H1 (cell line): ENCODE measurements around the gene NEGR1. TPM values are rescaled to one million over a fixed set of nuclear protein-coding genes. Genes with fewer than 3 reads are reported as not detected.

ENCODE experiments used
- CTCF ChIA-PET: fragments of 300-600 bp; sonication (Branson Sonifier 250); formaldehyde crosslinking; loops from one replicate; lab custom pipeline; 2021; ENCODE audit not compliant: partially characterized antibody; lab: Charles Lee
- POLR2A ChIA-PET: fragments of 300-600 bp; sonication (Branson Sonifier 250); formaldehyde crosslinking; loops from one replicate; lab custom pipeline; 2021; ENCODE audit warnings: inconsistent platforms; ENCODE audit not compliant: partially characterized antibody; lab: Charles Lee
- DNase-seq, 2 experiments: peaks; one replicate each; pipeline versions ENCODE4 v3.0.0 to v3.0.0-alpha.2; 2010 to 2022; ENCODE audit warnings: low spot score in 2 of 2, low read depth in 1 of 2, mixed read lengths in 1 of 2
- FAIRE-seq: peaks from 2 replicates; lab custom pipeline; 2011; peaks lifted over from hg19 to GRCh38; lab: Jason Lieb, UNC
- H2AFZ ChIP-seq: 2 replicates; pipeline ENCODE4 v1.8.1; 2012; ENCODE audit warnings: low read length, inconsistent platforms
- H2AK5ac ChIP-seq: 2 replicates; pipeline ENCODE4 v1.6.1; 2013; ENCODE audit warnings: low read depth, low read length
- H2BK120ac ChIP-seq: replicated peaks from 2 replicates; pipeline ENCODE3; 2013; ENCODE audit warnings: low read depth, low read length, inconsistent platforms
- H2BK12ac ChIP-seq: 2 replicates; pipeline ENCODE4 v1.6.1; 2013; ENCODE audit warnings: low read depth, low read length
- H2BK15ac ChIP-seq: 2 replicates; pipeline ENCODE4 v1.6.1; 2013; ENCODE audit warnings: low read length
- H2BK20ac ChIP-seq: 2 replicates; pipeline ENCODE4 v1.6.1; 2013; ENCODE audit warnings: low read length
- H2BK5ac ChIP-seq: 2 replicates; pipeline ENCODE4 v1.6.1; 2013; ENCODE audit warnings: low read depth, low read length
- H3K14ac ChIP-seq: 2 replicates; pipeline ENCODE4 v1.6.1; 2013; ENCODE audit warnings: inconsistent platforms; ENCODE audit not compliant: insufficient read length
- H3K18ac ChIP-seq: 2 replicates; pipeline ENCODE4 v1.6.1; 2013; ENCODE audit warnings: low read length; ENCODE audit errors: extremely low read depth
- H3K23ac ChIP-seq: 2 replicates; pipeline ENCODE4 v1.6.1; 2013; ENCODE audit warnings: inconsistent platforms; ENCODE audit not compliant: insufficient read length
- H3K23me2 ChIP-seq: 2 replicates; pipeline ENCODE4 v1.6.1; 2013; ENCODE audit warnings: low read depth, low read length
- H3K27ac ChIP-seq: 2 replicates; pipeline ENCODE4 v1.6.1; 2011; ENCODE audit warnings: low read depth, low read length, inconsistent platforms
- H3K27me3 ChIP-seq, 4 experiments: replicated peaks in 1 of 4; 1 replicate in 1 of 4; 2 replicates in 3 of 4; pipeline versions ENCODE4 v1.6.1 to v1.8.1; 2011 to 2013; ENCODE audit warnings: low read length in 3 of 4, mild to moderate bottlenecking in 3 of 4, inconsistent platforms in 2 of 4, mixed read lengths in 2 of 4, moderate library complexity in 1 of 4; ENCODE audit not compliant: control insufficient read depth in 3 of 4, insufficient read depth in 3 of 4; ENCODE audit errors: extremely low read depth in 1 of 4
- H3K36me3 ChIP-seq, 4 experiments: 2 replicates each; pipeline versions ENCODE4 v1.6.1 to v1.8.1; 2011 to 2013; ENCODE audit warnings: mild to moderate bottlenecking in 4 of 4, low read length in 3 of 4, moderate library complexity in 2 of 4, control low read depth in 1 of 4, inconsistent platforms in 1 of 4; ENCODE audit not compliant: insufficient read depth in 4 of 4, control insufficient read depth in 2 of 4
- H3K4ac ChIP-seq: replicated peaks from 2 replicates; pipeline ENCODE3; 2013; ENCODE audit warnings: low read length, low read depth, mixed read lengths, inconsistent platforms; ENCODE audit not compliant: insufficient read length
- H3K4me1 ChIP-seq, 4 experiments: replicated peaks in 1 of 4; 1 replicate in 1 of 4; 2 replicates in 3 of 4; pipeline versions ENCODE4 v1.6.1 to v1.8.1; 2011 to 2013; ENCODE audit warnings: low read length in 3 of 4, inconsistent platforms in 2 of 4, mixed read lengths in 1 of 4; ENCODE audit not compliant: insufficient read depth in 4 of 4, control insufficient read depth in 3 of 4
- H3K4me2 ChIP-seq, 2 experiments: 2 replicates each; pipeline versions ENCODE4 v1.6.1 to v1.8.1; 2011 to 2013; ENCODE audit warnings: low read depth in 2 of 2, low read length in 2 of 2, control low read depth in 1 of 2, inconsistent platforms in 1 of 2, mild to moderate bottlenecking in 1 of 2; ENCODE audit not compliant: insufficient read depth in 1 of 2
- H3K4me3 ChIP-seq, 4 experiments: fragments of 200-600, 300-600 bp in 1 of 4; sonication (generic), shearing (Covaris generic), sonication (Bioruptor Twin) in 1 of 4; 2 replicates each; pipeline versions ENCODE4 v1.5.1 to v1.8.1; 2011 to 2016; ENCODE audit warnings: low read length in 4 of 4, low read depth in 3 of 4, control low read depth in 2 of 4, inconsistent platforms in 2 of 4, mild to moderate bottlenecking in 2 of 4, mixed read lengths in 1 of 4, moderate library complexity in 1 of 4; ENCODE audit not compliant: insufficient read depth in 2 of 4; ENCODE audit errors: extremely low read depth in 1 of 4
- H3K56ac ChIP-seq: replicated peaks from 2 replicates; pipeline ENCODE3; 2013; ENCODE audit warnings: low read depth, mild to moderate bottlenecking, mixed read lengths, low read length, inconsistent platforms; ENCODE audit not compliant: insufficient read length
- H3K79me1 ChIP-seq: 2 replicates; pipeline ENCODE4 v1.6.1; 2013; ENCODE audit warnings: low read depth, low read length, control low read depth
- H3K79me2 ChIP-seq, 2 experiments: 2 replicates each; pipeline versions ENCODE4 v1.6.1 to v1.8.1; 2012 to 2013; ENCODE audit warnings: low read length in 2 of 2, mild to moderate bottlenecking in 2 of 2, inconsistent platforms in 1 of 2; ENCODE audit not compliant: insufficient read depth in 2 of 2, control insufficient read depth in 1 of 2
- H3K9ac ChIP-seq, 4 experiments: replicated peaks in 1 of 4; 1 replicate in 1 of 4; 2 replicates in 3 of 4; pipeline versions ENCODE4 v1.6.1 to v1.8.1; 2011 to 2013; ENCODE audit warnings: low read depth in 3 of 4, low read length in 3 of 4, control low read depth in 2 of 4, mild to moderate bottlenecking in 2 of 4, moderate library complexity in 2 of 4, inconsistent platforms in 1 of 4; ENCODE audit errors: extremely low read depth in 1 of 4
- H3K9me3 ChIP-seq, 2 experiments: 2 replicates each; pipeline versions ENCODE4 v1.6.1 to v1.8.1; 2012 to 2013; ENCODE audit warnings: mild to moderate bottlenecking in 2 of 2, moderate library complexity in 2 of 2, control low read depth in 1 of 2, inconsistent platforms in 1 of 2, low read depth in 1 of 2, low read length in 1 of 2, mixed read lengths in 1 of 2; ENCODE audit not compliant: insufficient read depth in 2 of 2
- H4K20me1 ChIP-seq, 2 experiments: replicated peaks in 1 of 2; 2 replicates each; pipeline versions ENCODE3 to v1.8.1; 2011 to 2013; ENCODE audit warnings: inconsistent platforms in 2 of 2, low read length in 2 of 2, mild to moderate bottlenecking in 1 of 2; ENCODE audit not compliant: insufficient read depth in 2 of 2, control insufficient read depth in 1 of 2
- H4K5ac ChIP-seq: 2 replicates; pipeline ENCODE4 v1.6.1; 2013; ENCODE audit warnings: low read length, low read depth, mixed read lengths, inconsistent platforms; ENCODE audit not compliant: insufficient read length
- H4K8ac ChIP-seq: 2 replicates; pipeline ENCODE4 v1.8.0; 2013; ENCODE audit warnings: mild to moderate bottlenecking, moderate library complexity, low read length, inconsistent platforms; ENCODE audit not compliant: insufficient read depth; ENCODE audit errors: extremely low read depth
- H4K91ac ChIP-seq: replicated peaks from 2 replicates; pipeline ENCODE3; 2013; ENCODE audit warnings: low read length, mixed read lengths, inconsistent platforms; ENCODE audit not compliant: insufficient read length
- CTBP2 ChIP-seq: IDR thresholded peaks from 2 replicates; pipeline ENCODE4 v1.7.0; 2011; ENCODE audit warnings: borderline replicate concordance, mild to moderate bottlenecking, moderate library complexity, mixed read lengths, low read length; ENCODE audit not compliant: insufficient read depth, insufficient read length
- GTF2F1 ChIP-seq: IDR thresholded peaks from 2 replicates; pipeline ENCODE4 v1.6.1; 2012; ENCODE audit warnings: low read depth, low read length, improper control_type of control experiment, borderline replicate concordance
- JUN ChIP-seq: IDR thresholded peaks from 2 replicates; pipeline ENCODE4 v1.6.1; 2011; ENCODE audit warnings: low read depth, mild to moderate bottlenecking, improper control_type of control experiment, low read length
- KDM4A ChIP-seq: IDR thresholded peaks from one replicate; pipeline ENCODE4 v1.7.1; 2012; ENCODE audit warnings: low read depth, mild to moderate bottlenecking, moderate library complexity, low read length, inconsistent platforms; ENCODE audit not compliant: severe bottlenecking
- MAFK ChIP-seq: IDR thresholded peaks from 2 replicates; pipeline ENCODE4 v1.6.1; 2012; ENCODE audit warnings: low read depth, mild to moderate bottlenecking, improper control_type of control experiment, low read length
- NANOG ChIP-seq: IDR thresholded peaks from 2 replicates; pipeline ENCODE4 v1.6.1; 2011; ENCODE audit warnings: low read length, low read depth, mild to moderate bottlenecking, inconsistent platforms; ENCODE audit not compliant: insufficient read depth, poor library complexity, severe bottlenecking
- RAD21 ChIP-seq, 2 experiments: IDR thresholded peaks in 1 of 2; conservative IDR thresholded peaks in 1 of 2; 2 replicates each; pipeline ENCODE4 v1.6.1; 2011; ENCODE audit warnings: low read depth in 2 of 2, low read length in 2 of 2, improper control_type of control experiment in 1 of 2, inconsistent platforms in 1 of 2, mild to moderate bottlenecking in 1 of 2, moderate library complexity in 1 of 2
- RBBP5 ChIP-seq: IDR thresholded peaks from 2 replicates; pipeline ENCODE4 v1.7.1; 2012; ENCODE audit warnings: low read depth, mild to moderate bottlenecking, inconsistent platforms, low read length, moderate library complexity, borderline replicate concordance
- SIX5 ChIP-seq: IDR thresholded peaks from 2 replicates; pipeline ENCODE4 v1.6.1; 2011; ENCODE audit warnings: mild to moderate bottlenecking, low read depth, low read length
- TCF12 ChIP-seq: IDR thresholded peaks from 2 replicates; pipeline ENCODE4 v1.6.1; 2011; ENCODE audit warnings: low read depth, mild to moderate bottlenecking, low read length
- ZNF274 ChIP-seq: IDR thresholded peaks from 2 replicates; pipeline ENCODE4 v1.7.0; 2012; ENCODE audit warnings: low read length, borderline replicate concordance; ENCODE audit errors: extremely low read depth
- WGBS, 2 experiments: shearing (Covaris generic) in 1 of 2; methylation state at CpG; one replicate each; pipeline versions ENCODE4 v1.1.6 to v1.1.7; 2013 to 2015; ENCODE audit warnings: low lambda C conversion rate in 2 of 2, mixed read lengths in 2 of 2, inconsistent platforms in 1 of 2, low coverage in 1 of 2, missing lambda C conversion rate in 1 of 2; ENCODE audit not compliant: insufficient replicate concordance in 2 of 2, insufficient coverage in 1 of 2, insufficient read length in 1 of 2; ENCODE audit errors: extremely low coverage in 1 of 2, missing lambda C conversion rate in 1 of 2; 5-methylcytosine and 5-hydroxymethylcytosine counted together
- polyA plus RNA-seq, 7 experiments: library from polyadenylated mRNA; depleted of rRNA in 3 of 7; stranded (reverse) in 5 of 7; unstranded in 2 of 7; fragments of >200 nt in 5 of 7; fragments of 200-250 nt in 2 of 7; gene quantifications; 1 replicate in 5 of 7; 2 replicates in 1 of 7; 4 replicates in 1 of 7; pipeline versions ENCODE4 v1.2.1 to v1.2.3, GENCODE V29; 2011 to 2013; ENCODE audit warnings: missing spikeins in 2 of 7, mixed read lengths in 2 of 7
- total RNA-seq: library from RNA; stranded (reverse); fragmentation: NEBNext Ultra II Directional; extraction: Animal tissue kit (Norgen Biotek cat#: 25700); gene quantifications from 2 replicates; pipeline ENCODE4 v1.2.1, GENCODE V29; 2021

Gene NEGR1
- total and polyA plus RNA-seq, 2 of the 8 experiments (the other 6 are each of a cell fraction or from before 2014, with no cell fraction given), result 0.71 to 1.3 TPM

DNA sequence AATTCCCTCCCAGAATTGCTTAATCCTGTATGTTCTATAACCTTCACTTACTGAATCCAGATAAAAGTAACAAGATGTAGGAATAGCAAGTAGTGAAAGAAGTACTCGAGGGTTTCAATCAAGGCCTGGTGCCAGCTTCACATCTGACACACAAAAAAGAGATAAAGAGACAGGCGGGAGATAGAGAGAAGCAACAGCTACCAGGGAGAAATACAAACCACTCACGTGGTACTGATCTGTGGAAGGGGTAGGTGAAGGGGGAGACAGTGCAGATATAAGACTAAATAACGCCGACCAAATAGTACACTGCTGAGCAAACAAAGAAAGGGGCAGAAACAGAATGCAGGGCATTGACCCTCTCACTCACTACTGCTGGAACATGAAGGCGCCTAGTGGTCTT, 295.2 kb downstream of the NEGR1 start:
- Histone ChIP-seq H2BK15ac (no peak overlapping the region), H3K18ac (no peak overlapping the region), H3K23ac (no peak overlapping the region), H4K91ac (no peak overlapping the region), H3K4ac (no peak overlapping the region), H3K23me2 (no peaks in the 10 kb centered on the region), H2BK5ac (no peak overlapping the region), H2AFZ (no peak overlapping the region; the same call in 1 of the 2 replicates)
- DNase-seq (no peak), FAIRE-seq (no peak)
- TF ChIP-seq JUN (no peak), KDM4A (no peak), RAD21 (IDR thresholded peaks at IDR 0.05 in 1 of 2, conservative IDR thresholded peaks at IDR 0.05 in 1 of 2; ENCODE audit: low read depth in 2 of 2, low read length in 2 of 2) (no peak), CTBP2 (no peak), SIX5 (no peak), GTF2F1 (no peak), RBBP5 (no peak), TCF12 (no peak), MAFK (no peak), NANOG (no peak), ZNF274 (no peak)
- TF ChIP-seq, all 59 proteins: peak for 0
- no peak overlapping the region for H2BK12ac ChIP-seq
- no peak overlapping the region for H4K8ac ChIP-seq
- no peaks in the 10 kb centered on the region for H3K79me1 ChIP-seq
- H3K79me2 ChIP-seq, result no peaks in the 10 kb centered on the region
- no peak overlapping the region for H3K14ac ChIP-seq
- POLR2A ChIA-PET, result no interaction called here
- H3K27ac ChIP-seq, result no peak overlapping the region
- no peaks in the 10 kb centered on the region for H4K20me1 ChIP-seq
- no peak overlapping the region for H4K5ac ChIP-seq
- H3K9ac ChIP-seq, result no peak overlapping the region
- 89% methylated on average over 6 of the region's 6 CpGs; no CpG with 5 or more reads in 1 of the 2 experiments for WGBS, 2 experiments
- H3K4me2 ChIP-seq, result no peak overlapping the region
- H3K27me3 ChIP-seq, result no peaks in the 10 kb centered on the region
- no peaks in the 10 kb centered on the region for H3K36me3 ChIP-seq
- no peak overlapping the region for H3K56ac ChIP-seq
- no peak overlapping the region for H2BK120ac ChIP-seq
- H2BK20ac ChIP-seq, result no peak overlapping the region
- no peak overlapping the region for H3K4me3 ChIP-seq
- H3K4me1 ChIP-seq, result no peaks in the 10 kb centered on the region
- H2AK5ac ChIP-seq, result no peak overlapping the region
- H3K9me3 ChIP-seq, result no peaks in the 10 kb centered on the region
- CTCF ChIA-PET, result no interaction called here
